Esophagus muscularis mucosa (tissue), 4 donors: ENCODE results near the gene PLS1. TPM values are rescaled to one million over a fixed set of nuclear protein-coding genes. Genes with fewer than 3 reads are reported as not detected.

ENCODE experiments used
- DNase-seq: peaks from one replicate; pipeline ENCODE4 v3.0.0-alpha.2; 2017; ENCODE audit errors: extremely low spot score
- H3K27ac ChIP-seq, 4 donors: fragments of 200-600 bp; sonication (generic); replicated peaks in 1 of 4; 1 replicate in 3 of 4; 2 replicates in 1 of 4; pipeline ENCODE4 v1.5.1; 2016 to 2019; ENCODE audit warnings: mild to moderate bottlenecking in 1 of 4
- H3K27me3 ChIP-seq, 4 donors: fragments of 200-600 bp; sonication (generic); one replicate each; pipeline versions ENCODE4 v1.5.1 to v1.6.0; 2016 to 2019
- H3K36me3 ChIP-seq, 4 donors: fragments of 200-600 bp; sonication (generic); one replicate each; pipeline ENCODE4 v1.5.1; 2016 to 2019
- H3K4me1 ChIP-seq, 4 donors: fragments of 200-600 bp; sonication (generic); one replicate each; pipeline ENCODE4 v1.5.1; 2016 to 2019
- H3K4me3 ChIP-seq, 4 donors: fragments of 200-600 bp; sonication (generic); 1 replicate in 2 of 4; 2 replicates in 2 of 4; pipeline ENCODE4 v1.5.1; 2016 to 2019; ENCODE audit warnings: mild to moderate bottlenecking in 4 of 4, moderate library complexity in 1 of 4
- H3K9me3 ChIP-seq, 4 donors: fragments of 200-600 bp; sonication (generic); 1 replicate in 3 of 4; 2 replicates in 1 of 4; pipeline ENCODE4 v1.5.1; 2016 to 2019
- EP300 ChIP-seq: sonication (generic); formaldehyde crosslinking; IDR thresholded peaks from one replicate; pipeline ENCODE4 v1.6.1; 2017; ENCODE audit warnings: antibody characterized with exemption
- POLR2A ChIP-seq: fragments of 450-650 bp; IDR thresholded peaks from one replicate; pipeline ENCODE4 v1.6.1; 2017; ENCODE audit warnings: antibody characterized with exemption, moderate library complexity, mild to moderate bottlenecking, low read depth
- POLR2AphosphoS5 ChIP-seq, 2 donors: sonication (generic); formaldehyde crosslinking; IDR thresholded peaks; one replicate each; pipeline ENCODE4 v1.6.1; 2017; ENCODE audit warnings: antibody characterized with exemption in 2 of 2
- WGBS: methylation state at CpG from one replicate; pipeline ENCODE4 v1.1.5; 2018; 5-methylcytosine and 5-hydroxymethylcytosine counted together
- intact Hi-C: fragments of 100-400 bp; cut with DNase I; formaldehyde crosslinking; loops from one replicate; pipeline ENCODE4 v1.15.1; 2023
- small RNA-seq, 3 donors: library from RNA; depleted of rRNA; stranded (forward); fragments of <200 nt; gene quantifications; one replicate each; pipeline ENCODE3, GENCODE V24; 2016
- total RNA-seq, 4 donors: library from RNA; depleted of rRNA; stranded (reverse); fragments of >200 nt; gene quantifications; one replicate each; pipeline versions ENCODE4 v1.1.0 to v1.2.1, GENCODE V29; 2016
- TF ChIP-seq, protein P1 (sequence below), 3 experiments: fragments of 200-600 bp in 2 of 3; fragments of 450-650 bp in 1 of 3; sonication (generic) in 2 of 3; IDR thresholded peaks; one replicate each; pipeline ENCODE4 v1.5.1; 2017 to 2019; ENCODE audit warnings: antibody characterized with exemption in 3 of 3, mild to moderate bottlenecking in 2 of 3, moderate library complexity in 1 of 3

Gene PLS1
- total RNA-seq, 4 donors from 2014 or later: 1.2 to 2.0 (median 1.5) TPM

DNA sequence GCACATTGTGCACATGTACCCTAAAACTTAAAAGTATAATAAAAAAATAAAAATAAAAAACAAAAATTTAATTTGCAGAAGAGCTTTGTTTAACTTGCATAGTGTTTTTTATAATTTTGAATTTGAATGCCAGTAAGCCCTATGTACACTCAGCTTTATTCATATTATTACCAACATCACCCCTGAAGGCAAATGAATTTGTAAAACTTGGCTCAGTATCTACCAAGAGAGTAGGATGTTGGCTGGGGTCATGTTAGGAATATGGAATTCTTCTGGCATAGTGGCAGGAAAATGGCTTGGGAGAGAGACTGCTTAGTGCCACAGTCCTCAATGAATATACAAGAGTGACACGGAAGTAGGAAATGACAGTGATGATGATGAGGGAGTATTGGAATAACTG, 158.3 kb downstream of the PLS1 start:
- Histone ChIP-seq H3K4me3 (no peak overlapping the region), H3K36me3 (peaks cover 0 to 16% (median 5%) of the 10 kb centered on the region in 4 donors), H3K27ac (no peak overlapping the region), H3K27me3 (no peaks in the 10 kb centered on the region), H3K4me1 (no peaks in the 10 kb centered on the region), H3K9me3 (no peaks in the 10 kb centered on the region)
- WGBS: 100% methylated on average over 1 of the region's 1 CpG
- intact Hi-C loops: no loop called here
- no peak for TF ChIP-seq POLR2A
- TF ChIP-seq POLR2AphosphoS5 (IDR thresholded peaks at IDR 0.05): no peak
- no peak for TF ChIP-seq EP300
- TF ChIP-seq, protein P1, sequence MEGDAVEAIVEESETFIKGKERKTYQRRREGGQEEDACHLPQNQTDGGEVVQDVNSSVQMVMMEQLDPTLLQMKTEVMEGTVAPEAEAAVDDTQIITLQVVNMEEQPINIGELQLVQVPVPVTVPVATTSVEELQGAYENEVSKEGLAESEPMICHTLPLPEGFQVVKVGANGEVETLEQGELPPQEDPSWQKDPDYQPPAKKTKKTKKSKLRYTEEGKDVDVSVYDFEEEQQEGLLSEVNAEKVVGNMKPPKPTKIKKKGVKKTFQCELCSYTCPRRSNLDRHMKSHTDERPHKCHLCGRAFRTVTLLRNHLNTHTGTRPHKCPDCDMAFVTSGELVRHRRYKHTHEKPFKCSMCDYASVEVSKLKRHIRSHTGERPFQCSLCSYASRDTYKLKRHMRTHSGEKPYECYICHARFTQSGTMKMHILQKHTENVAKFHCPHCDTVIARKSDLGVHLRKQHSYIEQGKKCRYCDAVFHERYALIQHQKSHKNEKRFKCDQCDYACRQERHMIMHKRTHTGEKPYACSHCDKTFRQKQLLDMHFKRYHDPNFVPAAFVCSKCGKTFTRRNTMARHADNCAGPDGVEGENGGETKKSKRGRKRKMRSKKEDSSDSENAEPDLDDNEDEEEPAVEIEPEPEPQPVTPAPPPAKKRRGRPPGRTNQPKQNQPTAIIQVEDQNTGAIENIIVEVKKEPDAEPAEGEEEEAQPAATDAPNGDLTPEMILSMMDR (IDR thresholded peaks at IDR 0.05): no peak
- DNase-seq: no peak

Small RNAs within 50 kb of the gene (small RNA-seq; reads per million reads assigned to genes)
- 0 reads per million in 3 donors for gene RNA5SP143

Other genes starting within 250 kb of the PLS1 start
- 10 to 100 TPM; 31.4 to 40.7 (median 34.9) TPM for gene XRN1, start 148.4 kb upstream of the PLS1 start, total RNA-seq
- 10 to 100 TPM in 3 of 4 donors, 1 to 10 TPM in 1; 9.5 to 16.6 (median 13.3) TPM for gene ATR, start 17.7 kb upstream of the PLS1 start, total RNA-seq
- 10 to 100 TPM; 19.5 to 31.1 (median 23.2) TPM for gene TRPC1, start 127.6 kb downstream of the PLS1 start, total RNA-seq